Fibroblast of villous mesenchyme (primary cell): ENCODE results near the gene F8. TPM values are rescaled to one million over a fixed set of nuclear protein-coding genes. Genes with fewer than 3 reads are reported as not detected.

Experiments used
- DNase-seq: peaks from one replicate; pipeline ENCODE4 v3.0.0-alpha.2; 2010; ENCODE audit warnings: low read depth
- H3K4me3 ChIP-seq: 2 replicates; pipeline ENCODE4 v1.5.1; 2011; ENCODE audit warnings: low read depth, mild to moderate bottlenecking, low read length
- total RNA-seq: library from RNA; depleted of rRNA; stranded (reverse); fragments of >200 nt; gene quantifications from 2 replicates; pipeline ENCODE4 v1.2.3, GENCODE V29; 2012
- TF ChIP-seq, protein P1 (sequence below): IDR thresholded peaks from 2 replicates; pipeline ENCODE4 v1.5.1; 2012; ENCODE audit warnings: low read depth, mild to moderate bottlenecking, low read length; ENCODE audit not compliant: insufficient read depth

The F8 gene
- total RNA-seq, 1 donor: 2.2 TPM

DNA sequence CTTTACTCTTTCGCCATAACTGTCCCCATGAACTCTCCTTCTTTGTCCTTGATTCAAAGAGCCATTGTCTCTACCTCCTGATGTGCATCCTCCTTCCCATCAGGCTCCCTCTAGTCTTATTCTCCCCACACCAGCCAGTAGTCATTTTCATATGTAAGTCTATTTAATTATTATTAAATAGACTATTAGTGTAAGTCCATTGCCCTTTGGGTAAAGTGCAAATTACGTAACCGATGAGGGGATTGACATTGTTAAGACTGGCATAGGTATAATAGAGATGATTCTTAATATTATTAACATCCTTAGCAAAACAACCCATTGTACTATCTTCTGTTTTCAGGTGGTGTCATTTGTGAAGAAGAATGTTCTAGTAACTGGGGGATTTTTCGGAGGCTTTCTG lies 31.7 kb upstream of the F8 start:
- no peak for DNase-seq
- TF ChIP-seq, protein P1, sequence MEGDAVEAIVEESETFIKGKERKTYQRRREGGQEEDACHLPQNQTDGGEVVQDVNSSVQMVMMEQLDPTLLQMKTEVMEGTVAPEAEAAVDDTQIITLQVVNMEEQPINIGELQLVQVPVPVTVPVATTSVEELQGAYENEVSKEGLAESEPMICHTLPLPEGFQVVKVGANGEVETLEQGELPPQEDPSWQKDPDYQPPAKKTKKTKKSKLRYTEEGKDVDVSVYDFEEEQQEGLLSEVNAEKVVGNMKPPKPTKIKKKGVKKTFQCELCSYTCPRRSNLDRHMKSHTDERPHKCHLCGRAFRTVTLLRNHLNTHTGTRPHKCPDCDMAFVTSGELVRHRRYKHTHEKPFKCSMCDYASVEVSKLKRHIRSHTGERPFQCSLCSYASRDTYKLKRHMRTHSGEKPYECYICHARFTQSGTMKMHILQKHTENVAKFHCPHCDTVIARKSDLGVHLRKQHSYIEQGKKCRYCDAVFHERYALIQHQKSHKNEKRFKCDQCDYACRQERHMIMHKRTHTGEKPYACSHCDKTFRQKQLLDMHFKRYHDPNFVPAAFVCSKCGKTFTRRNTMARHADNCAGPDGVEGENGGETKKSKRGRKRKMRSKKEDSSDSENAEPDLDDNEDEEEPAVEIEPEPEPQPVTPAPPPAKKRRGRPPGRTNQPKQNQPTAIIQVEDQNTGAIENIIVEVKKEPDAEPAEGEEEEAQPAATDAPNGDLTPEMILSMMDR: no peak

DNA sequence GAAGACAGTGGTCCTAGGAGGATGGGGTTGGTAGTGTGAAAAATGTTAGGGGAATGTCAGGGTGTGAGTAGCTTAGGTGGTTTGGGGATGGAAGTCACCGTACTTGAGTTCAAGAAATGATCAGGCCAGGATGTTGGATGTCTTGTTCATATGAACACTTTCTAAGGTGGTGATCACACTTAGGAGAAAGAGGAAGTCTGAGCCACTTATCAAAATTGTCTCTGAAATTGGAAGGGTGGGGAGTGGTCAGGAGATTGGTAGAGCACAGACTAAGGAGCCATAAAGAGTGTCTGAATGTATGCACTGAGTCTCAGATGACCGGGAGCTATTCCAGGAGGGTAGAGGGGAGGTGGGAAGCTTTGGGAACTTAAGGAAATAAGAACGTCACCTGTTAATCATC lies 31.1 kb upstream of the F8 start:
- no peak for DNase-seq
- no peak overlapping the region for H3K4me3 ChIP-seq
- TF ChIP-seq, protein P1: no peak

More for the DNA sequence above, 31.7 kb upstream of the F8 start:
- H3K4me3 ChIP-seq: no peak overlapping the region

DNA sequence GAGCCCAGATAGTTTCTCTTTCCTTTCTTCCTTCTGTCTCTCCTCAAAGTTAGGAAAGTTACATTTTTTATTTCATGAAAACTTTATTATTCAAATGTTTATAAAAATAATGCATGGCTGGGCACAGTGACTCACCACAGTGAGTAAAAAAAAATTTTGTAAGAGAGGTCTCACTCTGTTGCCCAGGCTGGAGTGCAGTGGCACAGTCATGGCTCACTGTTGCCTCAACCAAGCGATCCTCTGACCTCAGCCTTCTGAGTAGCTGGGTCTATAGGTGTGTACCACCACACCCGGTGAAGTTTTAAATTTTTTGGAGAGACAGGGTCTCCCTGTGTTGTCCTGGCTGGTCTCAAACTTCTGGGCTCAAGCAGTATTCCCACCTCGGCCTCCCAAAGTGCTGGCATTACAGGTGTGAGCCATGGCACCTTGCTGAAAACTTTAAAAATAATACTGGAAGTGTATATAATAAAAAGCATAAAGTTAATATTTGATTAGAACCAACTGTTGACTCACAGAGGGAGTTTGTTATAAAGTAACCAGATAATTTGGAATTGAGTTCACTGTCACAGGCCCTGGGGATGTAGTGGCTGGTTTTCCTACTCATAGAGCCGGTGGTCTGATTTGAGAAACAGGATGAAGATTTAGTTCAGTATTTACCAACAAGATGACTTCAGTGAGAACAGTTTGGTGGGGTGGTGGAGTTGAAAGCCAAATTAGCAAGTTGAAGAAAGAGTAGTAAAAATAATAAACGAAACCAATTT lies 30.4 kb upstream of the F8 start:
- TF ChIP-seq, protein P1: no peak
- no peak overlapping the region for H3K4me3 ChIP-seq
- no peak for DNase-seq

DNA sequence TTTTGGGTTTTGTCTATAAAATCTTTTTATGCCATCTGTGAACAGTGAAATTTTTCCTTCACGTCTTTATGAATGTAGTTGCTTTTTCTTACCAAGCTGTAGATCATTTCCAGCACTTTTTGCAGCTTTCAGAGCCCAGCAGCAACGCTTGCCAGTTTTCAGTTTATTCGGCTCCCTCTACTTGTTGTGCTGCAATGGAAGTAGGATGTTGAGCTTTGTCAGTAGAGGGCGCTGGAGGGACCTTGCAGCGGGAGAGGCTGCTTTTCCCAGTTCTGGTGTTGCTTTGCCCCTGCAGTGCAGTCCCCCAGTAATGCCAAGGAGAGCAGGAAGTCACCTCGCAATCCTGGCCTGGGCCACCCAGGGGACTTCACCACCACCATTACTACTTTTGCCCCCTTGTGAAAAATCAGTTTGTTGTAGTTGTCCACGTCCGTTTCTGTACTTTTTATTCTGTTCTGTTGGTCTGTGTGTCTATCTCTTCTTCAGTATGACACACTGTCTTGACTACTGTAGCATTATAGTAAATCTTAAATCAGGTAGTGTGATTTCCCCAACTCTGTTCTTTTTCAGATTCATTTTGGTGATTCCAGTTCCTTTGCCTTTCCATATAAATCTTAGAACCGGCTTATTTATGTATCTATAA lies 26.6 kb upstream of the F8 start:
- TF ChIP-seq, protein P1: peak; percentile 72
- peak; percentile 67 for DNase-seq
- no peak overlapping the region for H3K4me3 ChIP-seq

DNA sequence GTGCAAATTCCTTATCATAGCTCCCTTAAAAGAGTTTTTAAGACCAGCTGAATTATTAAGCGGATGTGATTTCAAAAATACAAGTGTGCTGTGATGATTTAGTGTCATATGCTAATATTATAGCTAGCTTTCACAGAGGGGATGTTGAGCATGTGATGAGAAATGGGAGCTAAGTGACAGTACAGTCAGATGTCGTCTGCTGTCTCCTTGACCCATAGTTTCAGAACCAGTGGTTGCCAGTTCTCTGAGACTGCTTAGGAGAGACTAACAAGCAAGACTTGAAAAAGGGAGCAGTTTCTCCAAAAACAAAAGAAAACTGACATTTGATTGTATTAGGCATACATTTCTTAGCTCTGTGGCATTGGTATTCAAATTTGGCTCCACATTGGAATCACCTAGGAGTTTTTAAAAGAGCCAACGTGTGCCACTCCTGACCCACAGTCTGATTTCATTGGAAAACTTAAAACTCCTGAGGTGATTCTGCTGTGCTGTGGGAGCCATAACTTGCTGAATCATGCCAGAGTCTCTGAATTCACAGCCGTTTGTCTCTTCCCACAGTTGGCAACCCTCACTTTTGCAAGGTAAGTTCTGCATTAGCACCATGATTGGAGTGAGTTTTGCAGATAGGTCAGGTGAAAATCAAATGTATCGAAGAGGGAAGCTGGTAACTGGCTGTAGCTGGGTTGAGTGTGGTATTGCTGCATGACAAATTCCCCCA lies 24.4 kb upstream of the F8 start:
- TF ChIP-seq, protein P1: no peak
- no peak overlapping the region for H3K4me3 ChIP-seq
- DNase-seq: no peak

DNA sequence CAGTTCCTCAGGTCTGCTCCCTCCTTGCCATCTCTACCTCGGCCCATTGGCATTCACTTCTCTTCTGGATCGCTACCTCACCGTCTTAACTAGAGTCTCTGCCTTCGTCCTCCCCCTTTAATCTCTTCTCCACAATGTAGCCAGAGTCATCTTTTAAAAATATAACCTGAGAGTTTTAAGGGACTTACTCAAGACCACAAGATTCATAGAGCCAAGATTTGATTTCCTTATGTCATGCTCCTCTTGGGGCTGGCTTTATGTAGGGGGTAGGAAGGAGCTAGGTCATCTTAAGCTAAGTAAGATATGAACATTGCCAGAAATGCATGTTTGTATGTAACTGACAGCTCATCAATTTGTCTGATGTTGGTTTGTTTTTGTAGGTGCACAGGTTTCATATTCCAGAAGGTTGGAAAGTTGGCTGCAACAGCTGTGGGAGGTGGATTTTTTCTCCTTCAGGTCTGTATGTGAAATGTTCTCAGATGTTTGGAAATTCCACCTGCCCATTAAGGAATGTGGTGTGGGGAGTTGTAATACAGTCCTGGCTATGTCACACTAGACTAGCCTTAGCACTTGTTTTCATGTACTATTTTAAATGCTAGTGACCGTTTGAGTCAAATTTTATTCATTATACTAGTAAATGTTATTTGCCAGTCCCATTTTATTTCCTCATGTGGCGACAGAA lies 23.7 kb upstream of the F8 start:
- TF ChIP-seq, protein P1: no peak
- no peak for DNase-seq
- H3K4me3 ChIP-seq: no peak overlapping the region
